Epithelial cell of prostate (primary cell): ENCODE measurements around the gene TRIM73.
A peak's percentile ranks its signal among the peaks of the same experiment; 100 is the strongest.
"Not testable (repeated sequence)": the region's sequence is repeated elsewhere in the genome, so short reads cannot be mapped to it uniquely, and the experiment has no call there.

Experiments
- DNase-seq: peaks from one replicate; pipeline ENCODE4 v3.0.0-alpha.2; 2011; ENCODE audit warnings: low read depth, low spot score
- H3K27ac ChIP-seq: fragments of 450-650 bp; 2 replicates; pipeline ENCODE4 v1.5.1; 2017; ENCODE audit warnings: mild to moderate bottlenecking

The TRIM73 gene

GRCh38 chr7:75395329-75395728, at the start of gene TRIM73:
TRIM73 (plus strand) TSS chr7:75395629; CDS start chr7:75398934, 3,305 bp downstream.
- DNase-seq, H3K27ac ChIP-seq: not testable (repeated sequence)

GRCh38 chr7:75358671-75359541, 36.5 kb upstream of the TRIM73 start:
- peak overlapping the region; percentile 39 for H3K27ac ChIP-seq
- DNase-seq = not testable (repeated sequence)

- DNase-seq = not testable (repeated sequence)
- peak overlapping the region; percentile 39 for H3K27ac ChIP-seq
Measured at GRCh38 chr7:75359542-75359848, 35.9 kb upstream of the TRIM73 start.

DNA sequence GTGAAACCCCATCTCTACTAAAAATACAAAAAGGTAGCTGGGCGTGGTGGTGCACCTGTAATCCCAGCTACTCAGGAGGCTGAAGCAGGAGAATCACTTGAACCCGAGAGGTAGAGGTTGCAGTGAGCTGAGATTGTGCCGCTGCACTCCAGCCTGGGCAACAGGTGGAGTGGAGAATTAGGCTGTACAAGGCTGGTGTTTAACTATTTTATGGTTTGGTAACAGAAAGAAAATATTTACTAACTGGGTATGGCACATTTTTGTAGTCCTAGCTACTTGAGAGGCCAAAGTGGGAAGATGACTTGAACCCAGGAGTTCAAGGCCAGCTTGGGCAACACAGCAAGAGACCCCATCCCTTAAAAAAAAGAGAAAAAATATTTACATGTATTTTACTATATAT, 31.4 kb upstream of the TRIM73 start:
- H3K27ac ChIP-seq, DNase-seq: not testable (repeated sequence)

- H3K27ac ChIP-seq, DNase-seq: not testable (repeated sequence)
Measured at GRCh38 chr7:75366643-75367042, 28.8 kb upstream of the TRIM73 start.

DNA sequence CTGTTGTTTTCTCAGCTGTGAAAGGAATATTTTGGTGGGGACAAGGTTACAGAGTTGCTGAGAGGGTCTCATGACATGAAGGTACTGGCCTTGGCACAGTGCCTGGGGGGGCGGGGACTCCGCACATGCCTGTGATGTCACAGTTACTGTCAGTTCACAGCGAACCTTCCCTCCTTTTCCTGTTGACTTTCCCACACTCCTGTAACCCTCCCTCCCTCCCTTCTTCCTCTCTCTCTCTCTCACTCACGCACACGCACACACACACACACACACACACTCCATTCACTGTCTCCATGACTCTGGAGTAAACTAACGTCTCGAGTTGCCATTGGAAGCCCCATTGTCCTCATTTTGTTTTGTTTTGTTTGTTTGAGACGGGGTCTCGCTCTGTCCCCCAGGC, 28.1 kb upstream of the TRIM73 start:
- H3K27ac ChIP-seq, DNase-seq: not testable (repeated sequence)

DNA sequence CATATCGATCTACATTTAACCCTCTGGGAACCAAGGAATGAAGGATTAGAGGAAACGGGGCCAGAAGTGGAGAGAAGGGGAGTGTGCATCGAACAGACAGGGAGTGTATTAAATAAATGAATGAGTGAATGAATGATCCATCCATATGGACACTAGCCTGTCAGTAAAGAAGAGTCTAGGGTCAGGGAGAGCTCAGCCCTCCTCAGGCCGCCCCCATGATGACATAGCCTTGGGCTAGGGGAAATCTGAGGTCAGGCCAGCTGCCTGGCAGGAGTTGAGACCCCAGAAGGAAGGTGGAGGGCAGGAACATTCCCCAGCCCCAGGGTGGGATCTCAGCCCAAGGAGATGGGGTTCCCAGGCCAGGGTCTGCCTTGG, 21.3 kb upstream of the TRIM73 start:
- DNase-seq, H3K27ac ChIP-seq: not testable (repeated sequence)

DNA sequence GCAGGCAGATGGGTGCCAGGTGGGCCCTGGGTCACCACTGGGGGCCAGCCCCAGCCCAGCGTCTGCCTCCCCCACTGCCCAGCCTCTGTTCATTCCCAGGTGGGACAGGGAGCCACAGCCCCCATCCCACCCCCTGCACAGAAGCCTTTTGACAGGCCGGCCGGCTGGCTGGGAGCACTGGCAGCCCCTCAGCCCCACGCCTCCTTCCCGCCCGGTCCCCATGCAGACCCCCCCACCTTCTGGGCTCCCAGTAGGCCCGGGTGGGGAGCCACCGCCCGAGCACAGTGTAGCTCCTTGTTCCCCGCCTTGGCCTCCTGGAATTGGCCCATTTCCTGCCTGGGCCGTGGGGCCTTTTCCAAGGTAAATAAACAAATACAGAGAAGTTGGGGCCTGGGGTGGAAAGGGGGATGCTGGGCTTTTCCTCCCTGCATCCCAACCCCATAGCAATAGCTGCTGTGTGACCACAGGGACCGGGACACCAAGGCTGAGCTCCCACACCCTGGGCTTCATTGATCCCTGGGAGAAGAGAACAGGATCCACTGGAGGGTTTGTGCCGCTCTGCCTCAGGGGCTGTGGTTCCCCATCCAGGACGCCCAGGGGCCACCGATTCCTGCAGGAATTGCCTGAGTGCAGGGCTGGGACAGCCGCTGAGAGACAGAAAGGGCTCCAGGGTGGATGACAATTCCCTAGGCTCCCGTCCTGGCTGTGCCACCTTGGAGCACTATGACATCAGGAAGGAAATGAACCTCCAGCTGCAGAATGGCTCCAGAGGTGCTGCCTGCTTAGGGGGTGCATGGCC, 20.7 kb upstream of the TRIM73 start:
- not testable (repeated sequence) for H3K27ac ChIP-seq, DNase-seq

- not testable (repeated sequence) for H3K27ac ChIP-seq, DNase-seq
Measured at GRCh38 chr7:75393194-75393593, 2.2 kb upstream of the TRIM73 start.

GRCh38 chr7:75397865-75398264, 2.4 kb downstream of the TRIM73 start:
- not testable (repeated sequence) for DNase-seq, H3K27ac ChIP-seq

- not testable (repeated sequence) for DNase-seq, H3K27ac ChIP-seq
Measured at GRCh38 chr7:75398771-75399700, 3.6 kb downstream of the TRIM73 start.

GRCh38 chr7:75400575-75400974, 5.1 kb downstream of the TRIM73 start:
- not testable (repeated sequence) for H3K27ac ChIP-seq, DNase-seq

GRCh38 chr7:75403455-75404443, 8.3 kb downstream of the TRIM73 start:
- not testable (repeated sequence) for DNase-seq, H3K27ac ChIP-seq

DNA sequence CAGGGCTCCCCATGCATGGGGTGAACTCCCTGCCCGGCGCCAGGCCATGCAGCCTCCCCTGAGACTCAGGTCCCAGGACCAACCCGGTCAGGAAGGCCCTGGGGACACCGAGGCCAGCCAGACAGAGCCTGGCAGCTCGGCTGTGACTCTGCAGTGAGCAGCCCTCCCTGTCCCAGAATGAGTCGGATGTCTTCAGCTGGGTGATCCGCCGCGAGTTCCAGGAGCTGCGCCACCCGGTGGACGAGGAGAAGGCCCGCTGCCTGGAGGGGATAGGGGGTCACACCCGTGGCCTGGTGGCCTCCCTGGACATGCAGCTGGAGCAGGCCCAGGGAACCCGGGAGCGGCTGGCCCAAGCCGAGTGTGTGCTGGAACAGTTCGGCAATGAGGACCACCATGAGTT, 9.2 kb downstream of the TRIM73 start:
- H3K27ac ChIP-seq, DNase-seq: not testable (repeated sequence)

GRCh38 chr7:75409880-75410822, 14.7 kb downstream of the TRIM73 start:
- H3K27ac ChIP-seq, DNase-seq: not testable (repeated sequence)

GRCh38 chr7:75410823-75411173, 15.4 kb downstream of the TRIM73 start:
- not testable (repeated sequence) for H3K27ac ChIP-seq, DNase-seq

GRCh38 chr7:75414204-75414603, 18.8 kb downstream of the TRIM73 start:
- DNase-seq = not testable (repeated sequence)
- peak overlapping the region; percentile 48 for H3K27ac ChIP-seq
